ENCODE data around the gene GATAD2B.

- no peak for TF ChIP-seq POLR2AphosphoS5 (IDR thresholded peaks at IDR 0.05)
- TF ChIP-seq CTCF (IDR thresholded peaks at IDR 0.05), result no peak
- TF ChIP-seq EP300 (IDR thresholded peaks at IDR 0.05), result no peak
Observed at GRCh38 chr1:153769221-153769620, 153.6 kb downstream of the GATAD2B start.

All from stomach (tissue), 4 donors.